Cardiac fibroblast (primary cell): ENCODE data around the gene ELAVL1.
"Not testable (repeated sequence)": the region's sequence is repeated elsewhere in the genome, so short reads cannot be mapped to it uniquely, and the experiment has no call there.

Source experiments
- DNase-seq, 2 donors: peaks; one replicate each; pipeline versions ENCODE4 v3.0.0 to v3.0.0-alpha.2; 2010; ENCODE audit warnings: low read depth in 2 of 2
- H3K4me3 ChIP-seq, 2 donors: replicated peaks in 1 of 2; 1 replicate in 1 of 2; 2 replicates in 1 of 2; pipeline ENCODE4 v1.5.1; 2011; ENCODE audit warnings: low read depth in 2 of 2, low read length in 2 of 2, mild to moderate bottlenecking in 2 of 2, moderate library complexity in 1 of 2
- CTCF ChIP-seq: IDR thresholded peaks from one replicate; pipeline ENCODE4 v1.5.1; 2011; ENCODE audit warnings: low read depth, mild to moderate bottlenecking, low read length, inconsistent platforms

The ELAVL1 gene

GRCh38 chr19:8030960-8031359 is 25.5 kb upstream of the ELAVL1 start:
- no peak for DNase-seq
- no peak for TF ChIP-seq CTCF
- H3K4me3 ChIP-seq: no peak overlapping the region

- no peak overlapping the region for H3K4me3 ChIP-seq
- no peak for TF ChIP-seq CTCF
- DNase-seq: peak; percentile 12 to 62
Measured at GRCh38 chr19:8028951-8029491, 23.6 kb upstream of the ELAVL1 start.

GRCh38 chr19:8025316-8025715 is 19.9 kb upstream of the ELAVL1 start:
- no peak overlapping the region for H3K4me3 ChIP-seq
- no peak for TF ChIP-seq CTCF
- DNase-seq: no peak

- not testable (repeated sequence) for H3K4me3 ChIP-seq
Measured at GRCh38 chr19:8024256-8024655, 18.8 kb upstream of the ELAVL1 start.

GRCh38 chr19:8023371-8023770 is 17.9 kb upstream of the ELAVL1 start:
- DNase-seq: no peak
- H3K4me3 ChIP-seq: no peak overlapping the region
- TF ChIP-seq CTCF: no peak

More at GRCh38 chr19:8024256-8024655, 18.8 kb upstream of the ELAVL1 start:
- DNase-seq: not testable (repeated sequence)

GRCh38 chr19:8022275-8022674 is 16.8 kb upstream of the ELAVL1 start:
- DNase-seq: no peak
- no peak for TF ChIP-seq CTCF
- H3K4me3 ChIP-seq: no peak overlapping the region

GRCh38 chr19:8021374-8021773 is 15.9 kb upstream of the ELAVL1 start:
- no peak for TF ChIP-seq CTCF
- H3K4me3 ChIP-seq: no peak overlapping the region
- no peak for DNase-seq
